CD4-positive, alpha-beta memory T cell (primary cell): ENCODE results near the gene FBXO42. TPM values are rescaled to one million over a fixed set of nuclear protein-coding genes. Genes with fewer than 3 reads are reported as not detected.
"Not testable (repeated sequence)": the region's sequence is repeated elsewhere in the genome, so short reads cannot be mapped to it uniquely, and the experiment has no call there.

ENCODE experiments used
- CTCF ChIA-PET: fragments of 350-600 bp; sonication (Branson Sonifier 250); formaldehyde crosslinking; loops from one replicate; lab custom pipeline; 2021; ENCODE audit warnings: inconsistent platforms; ENCODE audit not compliant: partially characterized antibody; lab: Charles Lee
- POLR2A ChIA-PET: fragments of 350-600 bp; sonication (Branson Sonifier 250); formaldehyde crosslinking; loops from one replicate; lab custom pipeline; 2021; ENCODE audit not compliant: partially characterized antibody; lab: Charles Lee
- DNase-seq, 5 donors: peaks; one replicate each; pipeline versions ENCODE4 v3.0.0 to v3.0.0-alpha.2; 2020 to 2022; ENCODE audit warnings: mixed read lengths in 1 of 5
- H3K27ac ChIP-seq: one replicate; pipeline ENCODE4 v1.7.0; 2013; ENCODE audit warnings: low read depth, low read length
- H3K27me3 ChIP-seq: 2 replicates; pipeline ENCODE4 v1.7.0; 2013; ENCODE audit warnings: mild to moderate bottlenecking, low read length, moderate library complexity; ENCODE audit not compliant: insufficient read depth
- H3K36me3 ChIP-seq: 2 replicates; pipeline ENCODE4 v1.7.0; 2013; ENCODE audit warnings: mild to moderate bottlenecking, low read length, moderate library complexity; ENCODE audit not compliant: insufficient read depth
- H3K4me1 ChIP-seq: 2 replicates; pipeline ENCODE4 v1.7.0; 2013; ENCODE audit warnings: mild to moderate bottlenecking, low read length, moderate library complexity; ENCODE audit not compliant: insufficient read depth
- H3K4me3 ChIP-seq, 2 donors: one replicate each; pipeline ENCODE4 v1.7.0; 2013; ENCODE audit warnings: low read length in 2 of 2, mild to moderate bottlenecking in 1 of 2
- H3K9me3 ChIP-seq, 2 donors: one replicate each; pipeline ENCODE4 v1.7.0; 2013; ENCODE audit warnings: low read length in 2 of 2, control low read depth in 1 of 2; ENCODE audit not compliant: control insufficient read depth in 1 of 2
- H3K27ac Mint-ChIP-seq, 7 donors: one replicate each; pipeline ENCODE4 v1.8.0; 2020 to 2021; ENCODE audit warnings: mixed read lengths in 7 of 7, mild to moderate bottlenecking in 6 of 7, inconsistent platforms in 3 of 7, moderate library complexity in 3 of 7
- H3K27me3 Mint-ChIP-seq, 2 donors: one replicate each; pipeline ENCODE4 v1.8.0; 2020 to 2021; ENCODE audit warnings: mixed read lengths in 2 of 2
- H3K36me3 Mint-ChIP-seq, 2 donors: one replicate each; pipeline ENCODE4 v1.8.0; 2020 to 2021; ENCODE audit warnings: mixed read lengths in 2 of 2, inconsistent platforms in 1 of 2, mild to moderate bottlenecking in 1 of 2
- H3K4me1 Mint-ChIP-seq, 4 donors: one replicate each; pipeline ENCODE4 v1.8.0; 2020 to 2021; ENCODE audit warnings: mixed read lengths in 4 of 4, mild to moderate bottlenecking in 1 of 4
- H3K4me3 Mint-ChIP-seq, 8 donors: one replicate each; pipeline ENCODE4 v1.8.0; 2020 to 2021; ENCODE audit warnings: mixed read lengths in 8 of 8, mild to moderate bottlenecking in 7 of 8, moderate library complexity in 6 of 8, inconsistent platforms in 3 of 8
- H3K9me3 Mint-ChIP-seq, 8 donors: one replicate each; pipeline ENCODE4 v1.8.0; 2020 to 2021; ENCODE audit warnings: mixed read lengths in 8 of 8, mild to moderate bottlenecking in 5 of 8, inconsistent platforms in 3 of 8, moderate library complexity in 1 of 8
- intact Hi-C: fragments of 100-400 bp; cut with micrococcal nuclease; formaldehyde crosslinking; loops from one replicate; pipeline ENCODE4 v1.15.1; 2023
- polyA plus RNA-seq, 2 donors: library from polyadenylated mRNA; unstranded; fragments of 300-500 nt; fragmentation: Illumina TruSeq; gene quantifications; one replicate each; pipeline ENCODE4 v1.2.3, GENCODE V29; 2021
- total RNA-seq, 2 experiments: library from RNA; stranded (reverse); gene quantifications; one replicate each; pipeline ENCODE4 v1.2.3, GENCODE V29; 2021

FBXO42 gene
- total and polyA plus RNA-seq, 4 experiments from 2014 or later = 18.2 to 25.6 (median 22.2) TPM

DNA sequence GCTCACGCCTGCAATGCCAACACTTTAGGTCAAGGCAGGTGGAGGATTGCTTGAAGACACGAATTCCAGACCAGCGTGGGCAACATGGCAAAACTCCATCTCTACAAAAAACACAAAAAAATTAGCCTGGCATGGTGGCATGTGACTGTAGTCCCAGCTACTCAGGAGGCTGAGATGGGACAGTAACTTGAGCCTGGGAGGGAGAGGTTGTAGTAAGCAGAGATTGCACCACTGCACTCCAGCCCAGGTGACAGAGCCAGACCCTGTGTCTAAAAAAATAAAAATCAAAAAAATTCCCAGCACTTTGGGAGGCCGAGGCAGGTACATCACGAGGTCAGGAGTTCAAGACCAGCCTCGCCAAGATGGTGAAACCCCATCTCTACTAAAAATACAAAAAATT is 9.0 kb downstream of the FBXO42 start:
- CTCF ChIA-PET, H3K36me3 Mint-ChIP-seq: not testable (repeated sequence)
- peaks cover 13 to 29% (median 20%) of the 10 kb centered on the region in 4 donors for H3K4me1 Mint-ChIP-seq

DNA sequence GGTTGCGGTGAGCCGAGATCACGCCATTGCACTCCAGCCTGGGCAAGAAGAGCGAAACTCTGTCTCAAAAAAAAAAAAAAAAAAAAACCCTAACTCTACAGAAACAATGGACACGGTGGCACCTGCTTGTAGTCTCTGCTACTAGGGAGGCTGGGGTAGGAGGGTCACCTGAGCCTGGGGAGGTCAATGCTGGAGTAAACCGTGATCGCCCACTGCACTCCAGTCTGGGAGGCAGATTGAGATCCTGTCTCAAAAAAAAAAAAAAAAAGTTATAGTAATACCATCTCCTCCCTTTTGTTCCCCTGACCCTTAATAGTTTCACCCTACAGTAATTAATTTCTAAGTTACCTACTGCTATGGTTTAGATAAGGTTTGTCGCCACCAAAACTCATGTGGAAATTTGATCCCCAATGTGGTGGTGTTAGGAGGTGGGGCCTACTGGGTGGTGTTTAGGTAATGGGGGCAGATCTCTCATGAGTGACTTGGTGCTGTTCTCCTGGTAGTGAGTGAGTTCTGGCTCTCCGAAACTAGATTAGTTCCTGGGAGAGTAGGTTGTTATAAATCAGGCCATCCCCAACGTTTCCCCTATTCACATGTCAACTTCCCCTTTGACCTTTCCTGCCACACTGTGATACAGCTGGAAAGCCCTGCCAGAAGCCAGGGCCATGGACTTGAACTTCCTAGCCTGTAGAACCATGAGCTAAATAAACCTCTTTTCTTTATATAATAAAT is 9.8 kb downstream of the FBXO42 start:
- no peak for DNase-seq
- CTCF ChIA-PET = no interaction called here

More for the DNA sequence above, 9.0 kb downstream of the FBXO42 start:
- H3K4me1 ChIP-seq, H3K4me3 ChIP-seq, H3K4me3 Mint-ChIP-seq, H3K27me3 ChIP-seq, H3K27ac ChIP-seq, H3K9me3 ChIP-seq, H3K27ac Mint-ChIP-seq, H3K36me3 ChIP-seq, intact Hi-C loops, H3K9me3 Mint-ChIP-seq, H3K27me3 Mint-ChIP-seq, POLR2A ChIA-PET, DNase-seq: not testable (repeated sequence)

DNA sequence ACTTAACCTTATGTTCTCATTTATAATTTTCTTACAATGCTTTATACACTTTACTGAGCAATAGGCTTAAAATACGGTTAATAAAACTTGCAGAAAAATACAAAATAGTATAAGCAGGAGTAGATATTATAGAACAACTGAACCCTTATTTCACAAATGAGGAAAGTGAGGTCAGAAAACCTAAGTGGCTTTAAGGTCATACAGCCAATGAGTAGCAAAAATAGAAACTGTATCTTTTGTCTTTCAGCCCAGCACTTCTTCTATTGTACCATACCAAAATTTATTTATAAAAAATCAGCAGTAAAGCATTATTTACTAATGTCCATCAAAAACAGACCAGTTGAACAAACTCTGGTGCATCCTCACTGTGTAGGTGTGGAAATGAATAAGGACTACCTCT is 11.6 kb downstream of the FBXO42 start:
- no peaks in the 10 kb centered on the region for H3K27me3 ChIP-seq
- no peaks in the 10 kb centered on the region for H3K9me3 Mint-ChIP-seq
- H3K4me1 Mint-ChIP-seq = peaks cover 14 to 28% (median 17%) of the 10 kb centered on the region in 4 donors
- no peaks in the 10 kb centered on the region for H3K9me3 ChIP-seq
- POLR2A ChIA-PET = no interaction called here
- peaks cover 3% of the 10 kb centered on the region for H3K4me1 ChIP-seq
- no peak for DNase-seq
- H3K36me3 ChIP-seq = no peaks in the 10 kb centered on the region
- no peak overlapping the region for H3K27ac ChIP-seq
- peaks cover 4 to 7% of the 10 kb centered on the region in 2 donors for H3K36me3 Mint-ChIP-seq
- H3K27me3 Mint-ChIP-seq = no peaks in the 10 kb centered on the region
- CTCF ChIA-PET = no interaction called here
- H3K4me3 ChIP-seq = no peak overlapping the region
- intact Hi-C loops = no loop called here
- H3K27ac Mint-ChIP-seq = no peak overlapping the region
- no peak overlapping the region for H3K4me3 Mint-ChIP-seq

More for the DNA sequence above, 9.8 kb downstream of the FBXO42 start:
- H3K4me1 ChIP-seq = no peaks in the 10 kb centered on the region
- peak overlapping the region in 2 of 7 donors; percentile 2 for H3K27ac Mint-ChIP-seq
- H3K36me3 Mint-ChIP-seq = peaks cover 4 to 8% of the 10 kb centered on the region in 2 donors
- POLR2A ChIA-PET = no interaction called here
- H3K27ac ChIP-seq = no peak overlapping the region
- intact Hi-C loops = no loop called here
- no peaks in the 10 kb centered on the region for H3K9me3 ChIP-seq
- no peak overlapping the region for H3K4me3 ChIP-seq
- no peak overlapping the region for H3K4me3 Mint-ChIP-seq
- no peaks in the 10 kb centered on the region for H3K9me3 Mint-ChIP-seq
- no peaks in the 10 kb centered on the region for H3K27me3 ChIP-seq
- H3K4me1 Mint-ChIP-seq = peaks cover 10 to 26% (median 17%) of the 10 kb centered on the region in 4 donors
- no peaks in the 10 kb centered on the region for H3K27me3 Mint-ChIP-seq
- H3K36me3 ChIP-seq = no peaks in the 10 kb centered on the region

DNA sequence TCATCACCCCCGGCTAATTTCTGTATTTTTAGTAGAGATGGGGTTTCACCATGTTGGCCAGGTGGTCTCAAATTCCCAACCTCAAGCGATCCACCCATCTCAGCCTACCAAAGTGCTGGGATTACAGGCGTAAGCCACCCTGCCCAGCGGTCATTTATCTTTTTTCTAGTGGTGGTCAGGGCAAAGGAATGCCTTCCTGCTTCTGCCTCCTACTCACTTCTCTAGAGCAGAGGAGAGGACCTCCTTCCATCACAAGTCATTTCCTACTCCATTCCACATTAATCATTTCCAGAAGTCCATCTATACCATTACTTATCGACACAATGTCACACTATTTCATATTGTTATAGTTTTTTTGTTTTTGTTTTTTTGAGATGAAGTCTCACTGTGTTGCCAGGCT is 13.3 kb downstream of the FBXO42 start:
- Mint-ChIP-seq H3K4me1 (peaks cover 21 to 39% (median 25%) of the 10 kb centered on the region in 4 donors), H3K9me3 (no peaks in the 10 kb centered on the region), H3K36me3 (peaks cover 4 to 10% of the 10 kb centered on the region in 2 donors), H3K4me3 (no peak overlapping the region), H3K27me3 (no peaks in the 10 kb centered on the region), H3K27ac (no peak overlapping the region)
- Histone ChIP-seq H3K27me3 (no peaks in the 10 kb centered on the region), H3K36me3 (no peaks in the 10 kb centered on the region), H3K4me3 (no peak overlapping the region), H3K27ac (no peak overlapping the region), H3K9me3 (no peaks in the 10 kb centered on the region), H3K4me1 (peaks cover 11% of the 10 kb centered on the region)
- ChIA-PET CTCF (no interaction called here), POLR2A (no interaction called here)
- DNase-seq = no peak
- intact Hi-C loops = no loop called here

DNA sequence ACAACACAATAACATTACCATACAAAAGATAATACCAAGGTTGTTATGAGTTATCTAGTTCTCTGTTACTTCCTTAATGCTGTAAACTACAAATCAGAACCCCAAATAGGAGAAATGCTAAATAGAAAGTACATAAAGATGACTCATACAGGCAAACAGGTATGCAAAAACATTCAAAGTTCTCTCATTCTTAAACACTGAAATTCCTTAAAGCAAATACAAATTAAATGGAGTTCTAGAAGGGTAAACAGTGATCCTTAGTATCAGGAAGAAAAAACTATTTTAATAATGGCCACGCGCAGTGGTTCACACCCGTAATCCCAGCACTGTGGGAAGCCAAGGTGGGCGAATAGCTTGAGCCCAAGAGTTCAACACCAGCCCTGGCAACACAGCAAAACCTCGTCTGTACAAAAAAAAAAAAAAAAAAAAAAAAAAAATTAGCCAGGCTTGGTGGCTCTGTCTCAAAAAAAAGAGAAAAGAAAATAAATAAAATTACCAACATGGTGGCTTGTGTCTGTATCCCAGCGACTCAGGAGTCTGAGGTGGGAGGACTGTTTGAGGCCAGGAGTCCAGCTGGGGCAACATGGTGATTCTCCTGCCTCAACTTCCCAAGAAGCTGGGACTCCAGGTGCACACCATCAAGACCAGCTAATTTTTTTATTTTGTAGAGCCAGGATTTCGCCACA is 17.5 kb downstream of the FBXO42 start:
- H3K36me3 ChIP-seq = no peaks in the 10 kb centered on the region
- DNase-seq = no peak
- Mint-ChIP-seq H3K36me3 (peaks cover 0 to 5% of the 10 kb centered on the region in 2 donors), H3K4me3 (no peak overlapping the region), H3K9me3 (no peaks in the 10 kb centered on the region), H3K4me1 (peaks cover 20 to 46% (median 25%) of the 10 kb centered on the region in 4 donors), H3K27ac (peak overlapping the region in 1 of 7 donors; percentile 42), H3K27me3 (no peaks in the 10 kb centered on the region)
- ChIA-PET CTCF (interaction anchor here (0.7 kb wide), 1 partner anchor 287 kb away, joined by 5 read pairs; no protein-coding TSS in a partner anchor), POLR2A (no interaction called here)
- H3K4me3 ChIP-seq = no peak overlapping the region
- H3K27me3 ChIP-seq = no peaks in the 10 kb centered on the region
- H3K27ac ChIP-seq = no peak overlapping the region
- H3K9me3 ChIP-seq = no peaks in the 10 kb centered on the region
- H3K4me1 ChIP-seq = peaks cover 11% of the 10 kb centered on the region
- intact Hi-C loops = no loop called here

DNA sequence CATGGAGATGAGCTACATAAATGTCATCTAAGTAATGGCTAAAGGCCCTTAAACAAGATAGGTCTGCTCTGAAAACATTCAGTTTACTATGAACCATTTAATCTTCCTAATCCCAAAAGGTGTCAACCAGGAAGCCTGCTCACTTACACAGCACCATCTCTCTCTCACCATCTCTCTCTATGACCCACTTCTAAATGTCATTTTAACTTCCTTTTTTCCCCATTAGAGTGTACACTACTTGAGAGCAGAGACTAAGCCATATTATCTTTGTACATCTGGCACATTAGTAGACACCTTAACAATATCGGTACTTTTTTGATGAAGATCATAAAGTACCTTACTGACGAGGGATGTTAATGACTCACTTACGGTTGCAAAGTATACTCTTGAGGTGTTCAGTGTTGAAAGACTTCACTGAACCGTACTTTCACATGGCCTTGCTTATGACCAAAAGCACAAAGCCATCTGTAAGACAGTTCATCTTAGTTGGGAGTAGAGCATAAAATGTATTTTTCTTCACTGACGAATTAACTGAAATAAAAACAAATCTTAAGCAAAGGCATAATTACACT is 25.4 kb downstream of the FBXO42 start:
- Histone ChIP-seq H3K36me3 (no peaks in the 10 kb centered on the region), H3K27ac (no peak overlapping the region), H3K27me3 (no peaks in the 10 kb centered on the region), H3K4me1 (peaks cover 5% of the 10 kb centered on the region), H3K4me3 (no peak overlapping the region), H3K9me3 (no peaks in the 10 kb centered on the region)
- intact Hi-C loops = no loop called here
- ChIA-PET CTCF (no interaction called here), POLR2A (interaction anchor here (0.7 kb wide), 1 partner anchor 66 kb away, joined by 3 read pairs; no protein-coding TSS in a partner anchor)
- no peaks in the 10 kb centered on the region for H3K9me3 Mint-ChIP-seq
- no peak for DNase-seq
- H3K4me1 Mint-ChIP-seq = peaks cover 6 to 17% (median 12%) of the 10 kb centered on the region in 4 donors
- no peaks in the 10 kb centered on the region for H3K27me3 Mint-ChIP-seq
- H3K4me3 Mint-ChIP-seq = no peak overlapping the region
- H3K36me3 Mint-ChIP-seq = peaks cover 12 to 15% of the 10 kb centered on the region in 2 donors
- no peak overlapping the region for H3K27ac Mint-ChIP-seq

DNA sequence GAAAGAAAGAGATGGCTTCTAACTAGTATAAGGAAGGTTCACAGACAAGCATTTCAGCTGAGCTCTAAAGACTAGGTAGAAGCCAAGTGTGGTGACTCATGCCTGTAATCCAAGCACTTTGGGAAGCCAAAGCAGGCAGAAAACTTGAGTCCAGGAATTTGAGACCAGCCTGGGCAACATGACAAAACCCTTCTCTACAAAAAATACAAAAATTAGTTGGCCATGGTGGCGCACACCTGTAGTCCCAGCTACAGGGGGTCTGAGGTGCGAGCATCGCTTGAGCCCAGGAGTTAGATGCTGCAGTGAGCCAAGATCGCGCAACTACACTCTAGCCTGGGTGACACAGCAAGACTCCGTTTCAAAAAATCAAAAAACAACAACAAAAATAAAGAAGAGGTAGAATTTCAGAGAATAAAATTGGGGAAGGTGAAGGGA is 27.8 kb downstream of the FBXO42 start:
- CTCF ChIA-PET = no interaction called here
- POLR2A ChIA-PET = no interaction called here
- no peak overlapping the region for H3K27ac Mint-ChIP-seq

More for the DNA sequence above, 27.8 kb downstream of the FBXO42 start:
- H3K4me3 Mint-ChIP-seq = no peak overlapping the region
- Histone ChIP-seq H3K4me1 (peaks cover 5% of the 10 kb centered on the region), H3K27me3 (no peaks in the 10 kb centered on the region), H3K4me3 (no peak overlapping the region), H3K9me3 (no peaks in the 10 kb centered on the region), H3K36me3 (no peaks in the 10 kb centered on the region), H3K27ac (no peak overlapping the region)
- intact Hi-C loops = no loop called here
- peaks cover 8 to 25% (median 16%) of the 10 kb centered on the region in 4 donors for H3K4me1 Mint-ChIP-seq
- DNase-seq = no peak
- no peaks in the 10 kb centered on the region for H3K27me3 Mint-ChIP-seq
- H3K9me3 Mint-ChIP-seq = no peaks in the 10 kb centered on the region
- peaks cover 9 to 15% of the 10 kb centered on the region in 2 donors for H3K36me3 Mint-ChIP-seq
